Thyroid gland (tissue), 4 donors: ENCODE results near the gene GJB3. TPM values are rescaled to one million over a fixed set of nuclear protein-coding genes. Genes with fewer than 3 reads are reported as not detected.
A peak's percentile ranks its signal among the peaks of the same experiment; 100 is the strongest.
"Not testable (repeated sequence)": the region's sequence is repeated elsewhere in the genome, so short reads cannot be mapped to it uniquely, and the experiment has no call there.

ENCODE experiments used
- DNase-seq, 2 donors: peaks; one replicate each; pipeline ENCODE4 v3.0.0-alpha.2; 2019
- H3K27ac ChIP-seq, 3 donors: fragments of 200-600 bp; sonication (generic); 1 replicate in 2 of 3; 2 replicates in 1 of 3; pipeline ENCODE4 v1.5.1; 2016 to 2019; ENCODE audit warnings: mild to moderate bottlenecking in 1 of 3, moderate library complexity in 1 of 3
- H3K27me3 ChIP-seq: fragments of 200-600 bp; sonication (generic); one replicate; pipeline ENCODE4 v1.5.1; 2019
- H3K36me3 ChIP-seq, 2 donors: fragments of 200-600 bp; sonication (generic); one replicate each; pipeline ENCODE4 v1.5.1; 2016 to 2019
- H3K4me1 ChIP-seq, 2 donors: fragments of 200-600 bp; sonication (generic); one replicate each; pipeline ENCODE4 v1.5.1; 2017 to 2019
- H3K4me3 ChIP-seq, 3 donors: fragments of 200-600 bp; sonication (generic); replicated peaks in 1 of 3; 1 replicate in 2 of 3; 2 replicates in 1 of 3; pipeline ENCODE4 v1.5.1; 2016; ENCODE audit warnings: mild to moderate bottlenecking in 1 of 3
- H3K9me3 ChIP-seq: fragments of 200-600 bp; sonication (generic); one replicate; pipeline ENCODE4 v1.5.1; 2017
- CTCF ChIP-seq, 6 experiments: fragments of 200-600 bp in 3 of 6; fragments of 450-650 bp in 3 of 6; sonication (generic) in 3 of 6; IDR thresholded peaks; one replicate each; pipeline ENCODE4 v1.5.1; 2016 to 2019; ENCODE audit warnings: antibody characterized with exemption in 6 of 6, mild to moderate bottlenecking in 2 of 6, inconsistent platforms in 1 of 6, moderate library complexity in 1 of 6
- POLR2A ChIP-seq, 2 donors: fragments of 450-650 bp; IDR thresholded peaks; one replicate each; pipeline ENCODE4 v1.6.1; 2017; ENCODE audit warnings: antibody characterized with exemption in 2 of 2, mild to moderate bottlenecking in 2 of 2, moderate library complexity in 1 of 2
- WGBS, 2 donors: methylation state at CpG; one replicate each; pipeline ENCODE4 v1.1.5; 2017; 5-methylcytosine and 5-hydroxymethylcytosine counted together
- intact Hi-C: fragments of 100-400 bp; cut with DNase I; formaldehyde crosslinking; loops from one replicate; pipeline ENCODE4 v1.15.1; 2023
- total RNA-seq, 4 donors: library from RNA; depleted of rRNA; stranded (reverse); fragments of >200 nt; gene quantifications; one replicate each; pipeline ENCODE4 v1.2.3, GENCODE V29; 2016

Gene GJB3
- total RNA-seq, 4 donors from 2014 or later: 0.49 to 0.54 TPM; not detected in 2

DNA sequence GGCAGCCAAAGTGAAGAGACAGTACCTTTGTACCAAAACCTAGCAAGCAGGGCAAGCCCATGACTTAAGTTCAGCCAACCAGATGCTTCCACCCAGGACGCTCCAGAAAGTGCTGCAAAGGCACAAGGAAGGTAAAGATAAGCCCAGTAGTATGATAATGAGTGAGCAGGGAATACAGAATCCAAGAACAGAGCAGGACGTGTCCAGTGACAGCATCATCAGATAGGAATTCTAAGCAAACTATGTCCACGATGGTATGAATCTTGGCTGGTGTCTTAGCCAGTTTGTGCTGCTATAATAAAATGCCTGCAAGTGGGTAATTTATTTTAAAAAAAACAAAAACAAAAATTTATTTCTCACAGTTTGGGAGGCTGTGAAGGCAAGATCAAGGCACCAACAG is 25.4 kb downstream of the GJB3 start:
- no peak for DNase-seq
- intact Hi-C loops: no loop called here
- no peaks in the 10 kb centered on the region for H3K9me3 ChIP-seq
- no peak overlapping the region for H3K27ac ChIP-seq
- H3K4me3 ChIP-seq: no peak overlapping the region
- 79 to 82% methylated on average over 3 of the region's 3 CpGs for WGBS, 2 donors
- no peaks in the 10 kb centered on the region for H3K36me3 ChIP-seq
- no peak for TF ChIP-seq POLR2A (IDR thresholded peaks at IDR 0.05)
- no peak for TF ChIP-seq CTCF (IDR thresholded peaks at IDR 0.05)
- H3K4me1 ChIP-seq: no peaks in the 10 kb centered on the region
- H3K27me3 ChIP-seq: no peaks in the 10 kb centered on the region

DNA sequence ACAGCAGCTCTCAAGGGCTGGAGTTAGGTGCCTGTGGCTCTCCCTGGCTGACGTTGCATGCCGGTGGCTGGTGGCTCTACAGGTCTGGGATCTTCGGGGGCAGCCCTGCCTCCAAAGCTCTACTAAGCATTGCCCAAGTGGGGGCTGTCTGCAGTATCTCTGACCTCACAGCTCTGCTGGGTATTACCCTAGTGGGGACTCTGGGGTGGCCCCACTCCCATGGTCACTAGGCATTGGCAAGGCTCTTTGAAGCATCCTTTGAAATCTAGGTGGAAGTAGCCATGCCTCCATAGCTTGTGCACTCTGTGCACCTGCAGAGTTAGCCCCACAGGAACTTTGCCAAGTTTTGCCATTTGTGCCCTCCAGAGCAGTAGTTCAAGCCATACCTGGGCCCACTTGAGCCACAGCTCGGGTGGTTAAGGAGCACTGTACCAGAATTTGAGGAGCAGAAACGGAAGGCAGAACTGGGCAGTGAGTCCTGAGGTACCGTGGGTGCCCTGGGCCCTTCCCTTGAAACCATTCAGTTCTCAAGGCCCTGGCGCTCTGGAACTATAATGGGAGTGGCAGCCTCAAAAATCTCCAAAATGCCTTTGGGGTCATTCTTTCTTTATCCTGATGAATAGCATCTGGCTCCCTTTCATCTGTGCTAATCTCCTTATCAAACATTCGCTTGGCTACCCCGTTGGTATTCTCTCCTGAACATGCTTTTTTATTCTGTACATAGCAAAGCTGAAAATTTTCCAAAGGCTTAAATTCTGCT is 27.2 kb downstream of the GJB3 start:
- no peak overlapping the region for H3K27ac ChIP-seq
- H3K4me1 ChIP-seq: peaks cover 0 to 3% of the 10 kb centered on the region in 2 donors
- H3K9me3 ChIP-seq: no peaks in the 10 kb centered on the region
- TF ChIP-seq POLR2A (IDR thresholded peaks at IDR 0.05): no peak
- TF ChIP-seq CTCF (IDR thresholded peaks at IDR 0.05): no peak
- H3K36me3 ChIP-seq: no peaks in the 10 kb centered on the region
- WGBS, 2 donors: 87 to 91% methylated on average over 8 to 9 of the region's 9 CpGs
- H3K4me3 ChIP-seq: no peak overlapping the region
- intact Hi-C loops: no loop called here
- DNase-seq: no peak
- no peaks in the 10 kb centered on the region for H3K27me3 ChIP-seq

GRCh38 chr1:34810781-34811180 is 29.8 kb downstream of the GJB3 start:
- intact Hi-C loops, H3K27me3 ChIP-seq, H3K9me3 ChIP-seq, DNase-seq, H3K4me3 ChIP-seq, H3K36me3 ChIP-seq, H3K27ac ChIP-seq, H3K4me1 ChIP-seq: not testable (repeated sequence)
- WGBS, 2 donors: 96 to 97% methylated on average over 3 of the region's 3 CpGs

DNA sequence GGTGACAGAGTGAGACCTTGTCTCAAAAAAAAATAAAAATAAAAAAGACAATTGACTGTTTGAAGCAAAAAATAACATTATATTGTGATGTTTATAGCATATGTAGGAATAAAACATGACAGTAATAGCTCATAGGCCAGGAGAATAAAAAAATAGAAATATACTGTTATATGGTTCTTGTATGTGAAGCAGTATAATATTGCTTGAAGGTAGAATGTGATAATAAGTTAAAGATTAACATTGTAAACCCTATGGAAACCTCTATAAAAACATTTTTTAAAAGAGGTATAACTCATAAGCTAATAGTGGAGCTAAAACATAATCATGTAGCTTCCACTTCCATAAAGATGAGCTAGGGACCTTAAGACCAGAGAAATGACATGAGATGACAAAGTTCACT is 35.3 kb downstream of the GJB3 start:
- TF ChIP-seq CTCF (IDR thresholded peaks at IDR 0.05) (no peak), POLR2A (IDR thresholded peaks at IDR 0.05) (no peak)
- no peaks in the 10 kb centered on the region for H3K36me3 ChIP-seq
- intact Hi-C loops: no loop called here
- no peaks in the 10 kb centered on the region for H3K27me3 ChIP-seq
- H3K9me3 ChIP-seq: no peaks in the 10 kb centered on the region
- no peak overlapping the region for H3K4me3 ChIP-seq
- no peak for DNase-seq
- H3K27ac ChIP-seq: peak overlapping the region in 1 of 3 donors; percentile 4
- H3K4me1 ChIP-seq: peaks cover 0 to 8% of the 10 kb centered on the region in 2 donors

DNA sequence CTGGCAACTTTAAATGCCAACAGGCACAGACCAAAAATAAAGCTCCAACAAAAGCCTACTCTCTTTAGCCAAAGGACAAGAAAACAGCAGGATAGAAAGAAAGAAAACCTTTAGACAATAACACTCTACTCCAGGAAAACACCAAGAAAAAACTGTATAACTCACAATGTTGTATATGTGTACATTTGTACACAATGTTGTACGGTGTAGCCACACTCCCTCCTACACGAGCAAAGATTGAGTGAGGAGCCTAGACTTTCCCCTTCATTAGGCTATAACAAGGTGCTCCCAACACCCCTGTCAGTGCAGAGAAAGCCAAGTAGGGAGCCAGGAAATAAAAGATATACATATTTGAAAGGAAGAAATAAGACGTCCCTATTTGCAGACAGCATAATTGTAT is 35.8 kb downstream of the GJB3 start:
- no peak for DNase-seq
- no peak overlapping the region for H3K4me3 ChIP-seq
- 62 to 70% methylated on average over 3 of the region's 3 CpGs for WGBS, 2 donors
- intact Hi-C loops: no loop called here
- H3K9me3 ChIP-seq: no peaks in the 10 kb centered on the region
- H3K27me3 ChIP-seq: no peaks in the 10 kb centered on the region
- peak overlapping the region in 1 of 3 donors; percentile 4 for H3K27ac ChIP-seq
- H3K36me3 ChIP-seq: no peaks in the 10 kb centered on the region
- peaks cover 0 to 8% of the 10 kb centered on the region in 2 donors for H3K4me1 ChIP-seq
- TF ChIP-seq CTCF (IDR thresholded peaks at IDR 0.05) (no peak), POLR2A (IDR thresholded peaks at IDR 0.05) (no peak)

DNA sequence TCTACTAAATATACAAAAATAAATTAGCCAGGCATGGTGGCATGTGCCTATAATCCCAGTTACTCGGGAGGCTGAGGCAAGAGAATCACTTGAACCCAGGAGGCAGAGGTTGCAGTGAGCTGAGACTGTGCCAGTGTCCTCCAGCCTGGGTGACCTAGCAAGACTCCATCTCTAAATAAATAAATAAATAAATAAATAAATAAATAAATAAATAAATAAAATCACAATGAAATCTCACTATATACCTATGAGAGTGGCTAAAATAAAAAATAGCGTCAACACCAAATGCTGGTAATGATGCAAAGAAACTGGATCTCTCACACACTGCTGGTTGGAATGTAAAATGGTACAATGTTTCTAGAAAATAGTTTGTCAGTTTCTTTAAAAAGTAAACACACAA is 37.8 kb downstream of the GJB3 start:
- H3K27me3 ChIP-seq, H3K36me3 ChIP-seq, intact Hi-C loops, DNase-seq, H3K9me3 ChIP-seq, H3K4me3 ChIP-seq, H3K4me1 ChIP-seq, H3K27ac ChIP-seq: not testable (repeated sequence)
- 96% methylated on average over 2 of the region's 2 CpGs for WGBS, 2 donors
